KBM-7 (cell line): Measurements from ENCODE around the gene GRK4.

Experiments
- DNase-seq: peaks from one replicate; pipeline ENCODE4 v3.0.0-alpha.2; 2015
- in situ Hi-C: fragments of 300-500 bp; cut with MboI; formaldehyde crosslinking; loops from 2 replicates; pipeline ENCODE4 v1.14.3; 2020; ENCODE audit warnings: low sequenced_read_pairs, low pct_unique_long_range_greater_than_20kb, mixed read lengths

The GRK4 gene

GRCh38 chr4:3075652-3075981 lies 112.2 kb downstream of the GRK4 start:
- no peak for DNase-seq

GRCh38 chr4:3077796-3078195 lies 114.4 kb downstream of the GRK4 start:
- in situ Hi-C loops: no loop called here
- peak; percentile 85 for DNase-seq

More at GRCh38 chr4:3075652-3075981, 112.2 kb downstream of the GRK4 start:
- in situ Hi-C loops: no loop called here

- DNase-seq: peak; percentile 93
These were observed 116.3 kb downstream of the GRK4 start for GRCh38 chr4:3079694-3080123.

GRCh38 chr4:3082925-3083515 lies 119.6 kb downstream of the GRK4 start:
- DNase-seq: no peak
- in situ Hi-C loops: no loop called here

More at GRCh38 chr4:3079694-3080123, 116.3 kb downstream of the GRK4 start:
- in situ Hi-C loops: no loop called here

GRCh38 chr4:3083732-3084131 lies 120.4 kb downstream of the GRK4 start:
- in situ Hi-C loops: no loop called here
- DNase-seq: no peak

- no peak for DNase-seq
- in situ Hi-C loops: no loop called here
These were observed 122.7 kb downstream of the GRK4 start for GRCh38 chr4:3085948-3086670.

GRCh38 chr4:3087115-3087797 lies 123.9 kb downstream of the GRK4 start:
- DNase-seq: no peak
- in situ Hi-C loops: no loop called here
